WTC11 (cell line): ENCODE data around the gene FLNA. TPM values are rescaled to one million over a fixed set of nuclear protein-coding genes. Genes with fewer than 3 reads are reported as not detected.

Experiments
- ATAC-seq: fragments of 200-7000 bp; cut with Tn5 transposase; 2 replicates; pipeline ENCODE4 v1.10.0; 2021; ENCODE audit warnings: mild to moderate bottlenecking, moderate library complexity
- CTCF ChIA-PET: fragments of 300-600 bp; sonication (Branson Sonifier 250); formaldehyde crosslinking; loops from one replicate; lab custom pipeline; 2021; ENCODE audit warnings: antibody characterized with exemption; lab: Charles Lee
- POLR2A ChIA-PET: fragments of 350-600 bp; sonication (Branson Sonifier 250); formaldehyde crosslinking; loops from one replicate; lab custom pipeline; 2021; ENCODE audit warnings: antibody characterized with exemption; lab: Charles Lee
- DNase-seq: peaks from one replicate; pipeline ENCODE4 v3.0.0; 2021; ENCODE audit warnings: low spot score
- H3K27ac Mint-ChIP-seq: 2 replicates; pipeline ENCODE4 v1.8.0; 2021; ENCODE audit warnings: mixed read lengths
- H3K27me3 Mint-ChIP-seq: 2 replicates; pipeline ENCODE4 v1.8.0; 2021; ENCODE audit warnings: low read depth, mild to moderate bottlenecking, moderate library complexity, mixed read lengths
- H3K36me3 Mint-ChIP-seq: 2 replicates; pipeline ENCODE4 v1.8.0; 2021; ENCODE audit warnings: mixed read lengths
- H3K4me1 Mint-ChIP-seq: 2 replicates; pipeline ENCODE4 v1.8.0; 2022; ENCODE audit warnings: mixed read lengths
- H3K4me3 Mint-ChIP-seq: 2 replicates; pipeline ENCODE4 v1.8.0; 2021; ENCODE audit warnings: mild to moderate bottlenecking, moderate library complexity, mixed read lengths
- H3K9me3 Mint-ChIP-seq: 2 replicates; pipeline ENCODE4 v1.8.0; 2021; ENCODE audit warnings: mixed read lengths
- ATF3 ChIP-seq: sonication (generic); formaldehyde crosslinking; conservative IDR thresholded peaks from 2 replicates; pipeline ENCODE4 v1.8.1; 2022; ENCODE audit warnings: mild to moderate bottlenecking, missing genetic modification reagents
- ATF6 ChIP-seq: sonication (generic); formaldehyde crosslinking; IDR thresholded peaks from 2 replicates; pipeline ENCODE4 v1.8.1; 2023; ENCODE audit warnings: mild to moderate bottlenecking, missing genetic modification reagents
- CBFB ChIP-seq: sonication (generic); formaldehyde crosslinking; IDR thresholded peaks from 2 replicates; pipeline ENCODE4 v1.8.1; 2022; ENCODE audit warnings: mild to moderate bottlenecking, low read depth, missing genetic modification reagents
- HMGA2 ChIP-seq: fragments of 250-450 bp; sonication (Bioruptor Pico); IDR thresholded peaks from 2 replicates; pipeline ENCODE4 v1.4.0; 2021; ENCODE audit warnings: mild to moderate bottlenecking, moderate library complexity
- JUN ChIP-seq: sonication (generic); formaldehyde crosslinking; IDR thresholded peaks from 2 replicates; pipeline ENCODE4 v1.8.0; 2023; ENCODE audit warnings: mild to moderate bottlenecking, missing genetic modification reagents
- NR1H2 ChIP-seq: sonication (generic); formaldehyde crosslinking; IDR thresholded peaks from 2 replicates; pipeline ENCODE4 v1.9.0; 2021; ENCODE audit warnings: mild to moderate bottlenecking, moderate library complexity, missing genetic modification reagents
- PRRX2 ChIP-seq: fragments of 250-450 bp; sonication (Bioruptor Pico); IDR thresholded peaks from 2 replicates; pipeline ENCODE4 v1.8.0; 2021; ENCODE audit warnings: mild to moderate bottlenecking
- RELA ChIP-seq: sonication (generic); formaldehyde crosslinking; IDR thresholded peaks from 2 replicates; pipeline ENCODE4 v1.8.1; 2022; ENCODE audit warnings: missing genetic modification reagents, mild to moderate bottlenecking, borderline replicate concordance
- TEAD4 ChIP-seq: sonication (generic); formaldehyde crosslinking; IDR thresholded peaks from 2 replicates; pipeline ENCODE4 v1.8.0; 2022; ENCODE audit warnings: mild to moderate bottlenecking, missing genetic modification reagents
- USF1 ChIP-seq: sonication (generic); formaldehyde crosslinking; IDR thresholded peaks from 2 replicates; pipeline ENCODE4 v1.8.0; 2022; ENCODE audit warnings: mild to moderate bottlenecking, missing genetic modification reagents
- ZBTB43 ChIP-seq: sonication (generic); formaldehyde crosslinking; IDR thresholded peaks from 2 replicates; pipeline ENCODE4 v1.8.1; 2023; ENCODE audit warnings: mild to moderate bottlenecking, missing genetic modification reagents
- total RNA-seq: library from RNA; stranded (reverse); gene quantifications from 3 replicates; pipeline ENCODE4 v1.2.3, GENCODE V29; 2021
- TF ChIP-seq, protein P1 (sequence below): fragments of 250-450 bp; sonication (Bioruptor Pico); IDR thresholded peaks from 2 replicates; pipeline ENCODE4 v2.1.2; 2022; ENCODE audit warnings: mild to moderate bottlenecking, moderate library complexity
- TF ChIP-seq, protein P2 (sequence below): sonication (generic); formaldehyde crosslinking; IDR thresholded peaks from 2 replicates; pipeline ENCODE4 v1.8.1; 2023; ENCODE audit warnings: mild to moderate bottlenecking, missing genetic modification reagents, moderate library complexity
- TF ChIP-seq, protein P3 (sequence below): sonication (generic); formaldehyde crosslinking; IDR thresholded peaks from 2 replicates; pipeline ENCODE4 v1.8.1; 2022; ENCODE audit warnings: low read depth, missing genetic modification reagents, borderline replicate concordance

The FLNA gene
- total RNA-seq, 1 experiment from 2014 or later = 1,017 TPM

DNA sequence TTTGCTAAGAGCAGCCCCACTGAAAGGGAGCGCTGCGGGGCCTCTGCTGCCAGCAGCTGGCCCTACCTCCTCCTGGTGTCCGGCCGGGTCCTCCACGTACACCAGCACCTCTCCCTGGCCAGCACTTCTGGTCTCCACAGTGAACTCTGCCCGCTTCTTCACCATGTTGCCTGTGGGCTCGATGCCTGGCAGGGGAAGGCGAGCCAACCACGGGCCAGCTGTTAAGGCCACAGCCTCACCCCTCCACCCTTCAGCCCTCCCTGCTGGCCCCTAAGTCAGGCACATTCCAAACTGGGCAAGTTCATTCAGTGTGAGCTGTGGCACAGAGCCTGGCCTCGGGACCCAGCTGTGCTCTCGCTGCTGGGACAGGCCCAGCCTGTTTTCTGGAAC lies 7.8 kb downstream of the FLNA start (continued):
- TF ChIP-seq ZBTB43 (CRISPR knock-in tag) = no peak

DNA sequence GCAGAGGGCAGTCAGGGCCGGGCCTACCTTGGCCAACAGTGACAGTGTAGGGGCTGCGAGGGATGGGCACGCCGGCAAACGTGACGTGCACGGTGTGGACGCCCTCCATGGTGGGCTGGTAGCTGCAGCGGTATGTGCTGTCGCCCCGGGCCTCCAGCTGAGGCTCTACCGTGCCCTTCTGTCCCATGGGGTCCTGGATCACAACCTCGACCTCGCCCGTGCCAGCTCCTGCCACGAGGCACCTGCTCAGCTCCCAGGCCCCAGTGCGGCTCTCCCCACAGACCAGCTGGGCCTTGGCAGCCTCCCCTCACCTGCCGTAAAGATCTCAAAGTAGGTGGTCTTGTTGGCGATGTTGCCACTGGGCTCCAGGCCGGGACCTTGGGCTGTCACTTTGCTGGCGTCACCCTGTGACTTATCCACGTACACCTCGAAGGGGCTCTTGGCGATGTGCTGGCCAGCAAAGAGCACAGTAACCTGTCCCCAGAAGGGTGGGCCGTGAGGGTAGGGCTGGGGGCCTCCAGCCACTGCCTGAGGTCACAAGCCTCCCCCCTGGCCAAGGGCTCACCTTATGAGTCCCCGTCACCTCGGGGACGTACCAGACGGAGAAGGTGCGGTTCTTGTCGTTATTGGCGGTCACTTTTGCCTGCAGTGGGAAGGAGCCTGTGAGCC lies 8.3 kb downstream of the FLNA start:
- ATAC-seq = no peak
- H3K27ac Mint-ChIP-seq = no peak overlapping the region
- peaks cover 48% of the 10 kb centered on the region for H3K36me3 Mint-ChIP-seq
- no peak overlapping the region for H3K4me3 Mint-ChIP-seq
- POLR2A ChIA-PET = no interaction called here
- no peaks in the 10 kb centered on the region for H3K27me3 Mint-ChIP-seq
- 0 out of 2 replicates have a peak, but pooled peaks cover 5% of the 10 kb centered on the region for H3K4me1 Mint-ChIP-seq
- TF ChIP-seq NR1H2 (no peak), CBFB (CRISPR knock-in tag) (no peak), RELA (CRISPR knock-in tag) (no peak)
- DNase-seq = no peak
- CTCF ChIA-PET = no interaction called here
- H3K9me3 Mint-ChIP-seq = no peaks in the 10 kb centered on the region

DNA sequence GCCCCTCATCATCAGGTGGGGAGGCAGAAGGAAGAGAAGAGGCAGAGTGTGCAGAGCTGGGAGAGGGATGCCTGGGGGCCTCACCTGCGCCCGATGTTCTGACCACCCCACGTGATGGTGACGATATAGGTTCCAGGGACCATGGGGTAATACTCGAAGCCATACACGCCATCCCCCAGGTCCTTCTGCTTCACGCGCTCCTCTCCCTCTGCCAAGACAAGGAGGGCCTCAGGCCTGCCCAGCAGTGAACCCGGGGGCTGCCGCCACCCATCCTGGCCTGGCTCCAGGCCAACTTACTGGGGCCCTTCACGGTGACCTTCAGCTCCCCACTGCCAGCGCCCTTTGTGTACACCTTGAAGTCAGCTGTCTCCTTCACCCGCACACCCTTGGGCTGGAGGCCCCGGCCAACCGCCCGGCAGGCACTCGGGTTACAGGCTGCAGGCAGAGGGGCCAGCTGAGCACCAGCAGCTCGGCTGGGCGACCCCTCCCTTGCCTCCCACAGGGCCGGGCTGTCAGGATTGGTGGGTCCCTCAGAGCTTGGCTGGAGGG lies 9.3 kb downstream of the FLNA start:
- Mint-ChIP-seq H3K9me3 (no peaks in the 10 kb centered on the region), H3K4me3 (no peak overlapping the region), H3K36me3 (peaks cover 52% of the 10 kb centered on the region), H3K4me1 (0 out of 2 replicates have a peak, but pooled peaks cover 5% of the 10 kb centered on the region), H3K27ac (no peak overlapping the region), H3K27me3 (no peaks in the 10 kb centered on the region)
- ChIA-PET CTCF (no interaction called here), POLR2A (no interaction called here)
- DNase-seq (no peak), ATAC-seq (no peak)
- TF ChIP-seq PRRX2 (CRISPR knock-in tag) (no peak), ATF3 (CRISPR knock-in tag) (no peak), ATF6 (CRISPR knock-in tag) (no peak), USF1 (CRISPR knock-in tag) (no peak), TEAD4 (CRISPR knock-in tag) (no peak), HMGA2 (CRISPR knock-in tag) (no peak)
- TF ChIP-seq, protein P1, sequence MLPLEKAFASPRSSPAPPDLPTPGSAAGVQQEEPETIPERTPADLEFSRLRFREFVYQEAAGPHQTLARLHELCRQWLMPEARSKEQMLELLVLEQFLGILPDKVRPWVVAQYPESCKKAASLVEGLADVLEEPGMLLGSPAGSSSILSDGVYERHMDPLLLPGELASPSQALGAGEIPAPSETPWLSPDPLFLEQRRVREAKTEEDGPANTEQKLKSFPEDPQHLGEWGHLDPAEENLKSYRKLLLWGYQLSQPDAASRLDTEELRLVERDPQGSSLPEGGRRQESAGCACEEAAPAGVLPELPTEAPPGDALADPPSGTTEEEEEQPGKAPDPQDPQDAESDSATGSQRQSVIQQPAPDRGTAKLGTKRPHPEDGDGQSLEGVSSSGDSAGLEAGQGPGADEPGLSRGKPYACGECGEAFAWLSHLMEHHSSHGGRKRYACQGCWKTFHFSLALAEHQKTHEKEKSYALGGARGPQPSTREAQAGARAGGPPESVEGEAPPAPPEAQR = no peak

DNA sequence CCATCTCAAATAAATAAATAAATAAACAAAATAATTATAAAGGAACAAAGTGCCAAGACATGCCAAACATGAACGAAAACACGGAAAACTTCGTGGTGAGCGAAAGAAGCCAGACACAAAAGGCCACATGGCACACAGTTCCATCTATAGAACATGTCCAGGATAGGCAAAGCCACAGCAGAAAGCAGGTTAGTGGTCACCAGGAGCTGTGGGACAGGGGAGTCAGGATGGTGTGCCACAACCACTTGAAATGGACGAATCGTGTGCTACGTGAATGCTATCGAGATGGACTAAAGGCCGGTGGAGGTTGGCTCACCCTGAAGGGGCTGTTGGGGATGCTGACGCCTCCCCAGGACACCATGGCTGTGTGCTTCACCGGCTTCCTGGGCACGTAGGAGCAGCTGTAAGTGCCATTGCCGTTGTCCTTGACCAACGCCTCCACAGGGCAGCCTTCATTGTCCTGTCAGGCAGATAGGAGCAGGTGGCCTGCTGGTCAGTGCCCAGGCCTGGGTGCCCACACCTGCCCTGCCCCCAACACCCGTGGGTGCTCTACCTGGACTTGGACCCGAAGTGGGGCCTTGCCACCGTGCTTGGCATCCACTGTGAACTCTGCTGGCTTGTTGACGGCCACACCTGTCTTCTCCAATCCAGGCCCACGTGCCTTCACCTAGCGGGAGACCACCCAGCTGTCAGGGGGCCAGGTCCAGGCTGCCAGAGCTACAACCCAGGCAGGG lies 10.6 kb downstream of the FLNA start:
- no peak overlapping the region for H3K4me3 Mint-ChIP-seq
- H3K27ac Mint-ChIP-seq = no peak overlapping the region
- H3K4me1 Mint-ChIP-seq = 0 out of 2 replicates have a peak, but pooled peaks cover 5% of the 10 kb centered on the region
- H3K36me3 Mint-ChIP-seq = peaks cover 49% of the 10 kb centered on the region
- ChIA-PET CTCF (no interaction called here), POLR2A (interaction anchor here (1.0 kb wide), 1 partner anchor 10 kb away, joined by 4 read pairs; no protein-coding TSS in a partner anchor)
- no peak for ATAC-seq
- no peaks in the 10 kb centered on the region for H3K27me3 Mint-ChIP-seq
- DNase-seq = no peak
- no peaks in the 10 kb centered on the region for H3K9me3 Mint-ChIP-seq
- TF ChIP-seq, protein P2, sequence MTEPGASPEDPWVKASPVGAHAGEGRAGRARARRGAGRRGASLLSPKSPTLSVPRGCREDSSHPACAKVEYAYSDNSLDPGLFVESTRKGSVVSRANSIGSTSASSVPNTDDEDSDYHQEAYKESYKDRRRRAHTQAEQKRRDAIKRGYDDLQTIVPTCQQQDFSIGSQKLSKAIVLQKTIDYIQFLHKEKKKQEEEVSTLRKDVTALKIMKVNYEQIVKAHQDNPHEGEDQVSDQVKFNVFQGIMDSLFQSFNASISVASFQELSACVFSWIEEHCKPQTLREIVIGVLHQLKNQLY (CRISPR knock-in tag) = no peak
- TF ChIP-seq RELA (CRISPR knock-in tag) = no peak
- no peak for TF ChIP-seq HMGA2 (CRISPR knock-in tag)
- TF ChIP-seq ZBTB43 (CRISPR knock-in tag) = no peak
- TF ChIP-seq, protein P3, sequence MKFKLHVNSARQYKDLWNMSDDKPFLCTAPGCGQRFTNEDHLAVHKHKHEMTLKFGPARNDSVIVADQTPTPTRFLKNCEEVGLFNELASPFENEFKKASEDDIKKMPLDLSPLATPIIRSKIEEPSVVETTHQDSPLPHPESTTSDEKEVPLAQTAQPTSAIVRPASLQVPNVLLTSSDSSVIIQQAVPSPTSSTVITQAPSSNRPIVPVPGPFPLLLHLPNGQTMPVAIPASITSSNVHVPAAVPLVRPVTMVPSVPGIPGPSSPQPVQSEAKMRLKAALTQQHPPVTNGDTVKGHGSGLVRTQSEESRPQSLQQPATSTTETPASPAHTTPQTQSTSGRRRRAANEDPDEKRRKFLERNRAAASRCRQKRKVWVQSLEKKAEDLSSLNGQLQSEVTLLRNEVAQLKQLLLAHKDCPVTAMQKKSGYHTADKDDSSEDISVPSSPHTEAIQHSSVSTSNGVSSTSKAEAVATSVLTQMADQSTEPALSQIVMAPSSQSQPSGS (CRISPR knock-in tag) = no peak
- no peak for TF ChIP-seq JUN (CRISPR knock-in tag)
